Large intestine (tissue), 3 donors: ENCODE results near the gene PCDHA8. TPM values are rescaled to one million over a fixed set of nuclear protein-coding genes. Genes with fewer than 3 reads are reported as not detected.
A peak's percentile ranks its signal among the peaks of the same experiment; 100 is the strongest.

ENCODE experiments used
- DNase-seq, 2 donors: peaks; one replicate each; pipeline versions ENCODE4 v3.0.0 to v3.0.0-alpha.2; 2013
- H3K27ac ChIP-seq: one replicate; pipeline ENCODE4 v1.5.1; 2013; ENCODE audit warnings: low read length
- H3K27me3 ChIP-seq: 2 replicates; pipeline ENCODE4 v1.6.1; 2013; ENCODE audit warnings: low read length; ENCODE audit not compliant: control insufficient read depth, insufficient read depth
- H3K36me3 ChIP-seq: 2 replicates; pipeline ENCODE4 v1.6.1; 2013; ENCODE audit warnings: low read length; ENCODE audit not compliant: control insufficient read depth, insufficient read depth
- H3K4me1 ChIP-seq: one replicate; pipeline ENCODE4 v1.6.1; 2013; ENCODE audit warnings: low read length; ENCODE audit not compliant: control insufficient read depth, insufficient read depth
- H3K4me3 ChIP-seq: one replicate; pipeline ENCODE4 v1.5.1; 2013; ENCODE audit warnings: low read length
- H3K9me3 ChIP-seq: one replicate; pipeline ENCODE4 v1.6.1; 2013; ENCODE audit warnings: mild to moderate bottlenecking, low read depth, low read length, moderate library complexity; ENCODE audit not compliant: control insufficient read depth
- WGBS: methylation state at CpG from one replicate; pipeline ENCODE4 v1.1.5; 2013; ENCODE audit warnings: low lambda C conversion rate; ENCODE audit not compliant: insufficient coverage; 5-methylcytosine and 5-hydroxymethylcytosine counted together
- polyA plus RNA-seq: library from polyadenylated mRNA; unstranded; fragments of 120-200 nt; gene quantifications from one replicate; pipeline ENCODE4 v1.2.1, GENCODE V29; 2013

Gene PCDHA8
- polyA plus RNA-seq, 1 donor = 0.43 TPM

DNA sequence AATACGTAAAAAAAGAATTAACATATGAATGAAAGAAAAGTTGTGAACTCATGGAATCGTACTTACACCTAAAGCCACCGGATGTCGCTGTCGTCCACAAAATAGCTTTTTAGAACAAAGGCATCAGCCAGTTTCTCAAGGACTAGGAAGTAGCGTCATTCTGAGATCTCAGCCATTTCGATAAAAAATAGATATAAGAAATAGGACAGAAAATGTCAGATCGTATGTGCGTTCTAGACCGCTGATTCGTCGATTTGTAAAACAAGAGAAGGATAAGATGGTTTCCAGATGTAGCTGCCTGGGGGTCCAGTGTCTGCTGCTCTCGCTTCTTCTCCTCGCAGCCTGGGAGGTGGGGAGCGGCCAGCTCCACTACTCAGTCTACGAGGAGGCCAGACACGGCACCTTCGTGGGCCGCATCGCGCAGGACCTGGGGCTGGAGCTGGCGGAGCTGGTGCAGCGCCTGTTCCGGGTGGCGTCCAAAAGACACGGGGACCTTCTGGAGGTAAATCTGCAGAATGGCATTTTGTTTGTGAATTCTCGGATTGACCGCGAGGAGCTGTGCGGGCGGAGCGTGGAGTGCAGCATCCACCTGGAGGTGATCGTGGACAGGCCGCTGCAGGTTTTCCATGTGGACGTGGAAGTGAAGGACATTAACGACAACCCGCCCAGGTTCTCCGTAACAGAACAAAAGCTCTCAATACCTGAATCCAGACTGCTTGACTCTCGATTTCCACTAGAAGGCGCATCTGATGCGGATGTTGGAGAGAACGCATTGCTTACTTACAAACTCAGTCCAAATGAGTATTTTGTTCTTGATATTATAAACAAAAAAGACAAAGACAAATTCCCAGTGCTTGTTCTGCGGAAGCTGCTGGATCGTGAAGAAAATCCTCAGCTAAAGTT lies 15.0 kb downstream of the PCDHA8 start, which contains the start of gene PCDHA10:
Gene PCDHA10 (plus strand): TSS at position 126 of the 903 bp plus-strand sequence. CDS start 152 bp downstream, at position 278.
- H3K27ac ChIP-seq = no peak within 1 kb of the TSS
- H3K4me3 ChIP-seq = no peak within 1 kb of the TSS
- H3K9me3 ChIP-seq = peaks cover 22% of the 10 kb centered on the region
- DNase-seq = peak in 1 of 2 donors; percentile 1
- no peaks in the 10 kb centered on the region for H3K36me3 ChIP-seq
- WGBS = 20% methylated on average over 9 of the region's 44 CpGs
- no peaks in the 10 kb centered on the region for H3K27me3 ChIP-seq
- no peaks in the 10 kb centered on the region for H3K4me1 ChIP-seq

DNA sequence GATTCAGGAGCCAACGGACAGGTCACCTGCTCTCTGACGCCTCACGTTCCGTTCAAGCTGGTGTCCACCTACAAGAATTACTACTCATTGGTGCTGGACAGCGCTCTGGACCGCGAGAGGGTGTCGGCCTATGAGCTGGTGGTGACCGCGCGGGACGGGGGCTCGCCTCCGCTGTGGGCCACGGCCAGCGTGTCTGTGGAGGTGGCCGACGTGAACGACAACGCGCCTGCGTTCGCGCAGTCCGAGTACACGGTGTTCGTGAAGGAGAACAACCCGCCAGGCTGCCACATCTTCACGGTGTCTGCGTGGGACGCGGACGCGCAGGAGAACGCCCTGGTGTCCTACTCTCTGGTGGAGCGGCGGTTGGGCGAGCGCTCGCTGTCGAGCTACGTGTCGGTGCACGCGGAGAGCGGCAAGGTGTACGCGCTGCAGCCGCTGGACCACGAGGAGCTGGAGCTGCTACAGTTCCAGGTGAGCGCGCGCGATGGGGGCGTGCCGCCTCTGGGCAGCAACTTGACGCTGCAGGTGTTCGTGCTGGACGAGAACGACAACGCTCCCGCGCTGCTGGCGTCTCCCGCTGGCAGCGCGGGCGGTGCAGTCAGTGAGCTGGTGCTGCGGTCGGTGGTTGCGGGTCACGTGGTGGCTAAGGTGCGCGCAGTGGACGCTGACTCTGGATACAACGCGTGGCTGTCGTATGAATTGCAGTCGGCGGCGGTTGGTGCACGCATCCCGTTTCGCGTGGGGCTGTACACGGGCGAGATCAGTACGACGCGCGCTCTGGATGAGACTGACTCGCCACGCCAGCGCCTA lies 16.4 kb downstream of the PCDHA8 start:
- H3K27ac ChIP-seq = no peak overlapping the region
- no CpG with 5 or more reads among the region's 94 CpGs for WGBS
- H3K4me3 ChIP-seq = no peak overlapping the region
- no peaks in the 10 kb centered on the region for H3K4me1 ChIP-seq
- H3K9me3 ChIP-seq = peaks cover 25% of the 10 kb centered on the region
- no peaks in the 10 kb centered on the region for H3K36me3 ChIP-seq
- DNase-seq = no peak
- H3K27me3 ChIP-seq = no peaks in the 10 kb centered on the region

DNA sequence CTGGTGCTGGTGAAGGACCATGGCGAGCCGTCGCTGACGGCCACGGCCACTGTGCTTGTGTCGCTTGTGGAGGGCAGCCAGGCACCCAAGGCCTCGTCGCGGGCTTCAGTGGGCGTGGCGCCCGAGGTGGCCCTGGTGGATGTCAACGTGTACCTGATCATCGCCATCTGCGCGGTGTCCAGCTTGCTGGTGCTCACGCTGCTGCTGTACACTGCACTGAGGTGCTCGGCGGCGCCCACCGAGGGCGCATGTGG lies 16.9 kb downstream of the PCDHA8 start:
- DNase-seq = no peak
- WGBS = no CpG with 5 or more reads among the region's 22 CpGs
- no peak overlapping the region for H3K4me3 ChIP-seq
- peaks cover 30% of the 10 kb centered on the region for H3K9me3 ChIP-seq
- H3K27ac ChIP-seq = no peak overlapping the region
- no peaks in the 10 kb centered on the region for H3K27me3 ChIP-seq
- no peaks in the 10 kb centered on the region for H3K36me3 ChIP-seq
- no peaks in the 10 kb centered on the region for H3K4me1 ChIP-seq

DNA sequence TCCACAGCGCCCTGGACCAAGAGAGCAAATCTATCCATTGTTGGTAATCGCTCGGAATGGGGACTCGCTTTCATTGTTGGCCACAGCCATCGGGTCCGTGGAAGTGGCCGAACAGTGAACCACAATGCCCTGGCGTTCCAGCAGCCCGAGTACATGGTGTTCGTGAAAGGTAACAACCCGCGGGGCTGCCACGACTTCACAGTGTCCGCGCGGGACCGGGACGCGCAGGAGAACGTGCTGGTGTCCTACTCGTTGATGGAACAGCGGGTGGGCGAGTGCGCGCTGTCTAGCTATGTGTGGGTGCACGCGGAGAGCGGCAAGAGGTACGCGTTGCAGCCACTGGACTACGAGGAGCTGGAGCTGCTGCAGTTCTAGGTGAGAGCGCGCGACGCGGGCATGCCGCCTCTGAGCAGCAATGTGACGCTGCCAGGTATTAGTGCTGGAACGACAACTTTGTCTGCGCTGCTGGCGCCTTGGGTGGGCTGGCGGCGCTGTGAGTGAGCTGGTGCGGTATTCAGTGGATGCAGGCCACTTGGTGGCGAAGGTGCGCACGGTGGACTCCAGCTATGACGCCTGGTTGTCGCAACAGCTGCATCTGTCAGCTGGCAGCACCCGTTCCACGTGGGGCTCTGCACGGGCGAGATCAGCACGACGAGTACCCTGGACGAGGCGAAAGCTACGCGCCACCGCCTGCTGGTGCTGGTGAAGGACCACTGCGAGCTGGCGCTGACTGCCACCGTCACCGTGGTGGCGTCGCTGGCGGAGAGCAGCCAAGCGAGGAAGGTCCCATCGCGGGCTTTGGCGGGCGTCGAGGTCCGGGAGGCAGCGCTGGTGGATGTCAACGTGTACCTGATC lies 21.7 kb downstream of the PCDHA8 start:
- H3K9me3 ChIP-seq = peaks cover 25% of the 10 kb centered on the region
- H3K27me3 ChIP-seq = no peaks in the 10 kb centered on the region
- no peaks in the 10 kb centered on the region for H3K36me3 ChIP-seq
- H3K27ac ChIP-seq = no peak overlapping the region
- no peaks in the 10 kb centered on the region for H3K4me1 ChIP-seq
- H3K4me3 ChIP-seq = no peak overlapping the region
- no peak for DNase-seq
- WGBS = no CpG with 5 or more reads among the region's 76 CpGs

DNA sequence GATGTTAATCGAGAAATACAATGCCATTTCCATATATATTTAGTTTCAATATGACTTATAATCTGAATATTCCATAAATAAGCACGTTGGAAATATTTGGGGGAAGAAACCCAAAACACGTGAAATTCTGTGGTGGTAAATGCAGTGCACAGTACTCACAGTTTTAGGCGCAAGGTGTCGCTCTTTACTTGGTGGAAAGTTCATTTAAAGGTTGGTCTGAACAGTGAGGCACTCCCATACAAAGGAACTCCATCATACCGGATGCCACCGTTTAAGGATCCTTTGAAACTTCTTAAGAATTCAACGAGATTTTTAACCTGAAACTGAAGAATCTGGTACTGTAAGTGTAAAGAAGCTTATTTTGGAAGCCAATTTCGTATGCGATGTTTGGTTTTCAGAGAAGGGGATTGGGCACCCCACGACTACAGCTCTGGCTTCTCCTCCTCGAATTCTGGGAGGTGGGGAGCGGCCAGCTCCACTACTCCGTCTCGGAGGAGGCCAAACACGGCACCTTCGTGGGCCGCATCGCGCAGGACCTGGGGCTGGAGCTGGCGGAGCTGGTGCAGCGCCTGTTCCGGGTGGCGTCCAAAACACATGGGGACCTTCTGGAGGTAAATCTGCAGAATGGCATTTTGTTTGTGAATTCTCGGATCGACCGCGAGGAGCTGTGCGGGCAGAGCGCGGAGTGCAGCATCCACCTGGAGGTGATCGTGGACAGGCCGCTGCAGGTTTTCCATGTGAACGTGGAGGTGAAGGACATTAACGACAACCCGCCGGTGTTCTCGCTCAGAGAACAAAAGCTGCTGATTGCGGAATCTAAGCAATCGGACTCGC lies 28.0 kb downstream of the PCDHA8 start, which contains the start of gene PCDHA11:
Gene PCDHA11 (plus strand): TSS at position 237 of the 834 bp plus-strand sequence. CDS start 147 bp downstream, at position 384.
- peaks cover 23% of the 10 kb centered on the region for H3K9me3 ChIP-seq
- peaks cover 6% of the 10 kb centered on the region for H3K27me3 ChIP-seq
- no peak for DNase-seq
- H3K4me1 ChIP-seq = no peaks in the 10 kb centered on the region
- no peaks in the 10 kb centered on the region for H3K36me3 ChIP-seq
- H3K4me3 ChIP-seq = no peak within 1 kb of the TSS
- WGBS = 11% methylated on average over 1 of the region's 41 CpGs
- H3K27ac ChIP-seq = no peak within 1 kb of the TSS

DNA sequence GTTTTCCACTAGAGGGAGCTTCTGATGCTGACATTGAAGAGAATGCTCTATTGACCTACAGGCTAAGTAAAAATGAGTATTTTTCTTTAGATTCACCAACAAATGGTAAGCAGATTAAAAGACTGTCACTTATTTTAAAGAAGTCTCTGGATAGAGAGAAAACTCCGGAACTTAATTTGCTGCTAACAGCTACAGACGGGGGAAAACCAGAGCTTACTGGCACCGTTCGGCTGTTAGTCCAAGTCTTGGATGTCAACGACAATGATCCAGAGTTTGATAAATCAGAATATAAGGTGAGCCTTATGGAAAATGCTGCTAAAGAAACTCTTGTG lies 28.5 kb downstream of the PCDHA8 start:
- H3K4me1 ChIP-seq = no peaks in the 10 kb centered on the region
- no peak for DNase-seq
- H3K4me3 ChIP-seq = no peak overlapping the region
- H3K27ac ChIP-seq = no peak overlapping the region
- WGBS = 10% methylated on average over 2 of the region's 5 CpGs
- H3K9me3 ChIP-seq = peaks cover 23% of the 10 kb centered on the region
- H3K36me3 ChIP-seq = no peaks in the 10 kb centered on the region
- H3K27me3 ChIP-seq = peaks cover 6% of the 10 kb centered on the region

- Histone ChIP-seq H3K4me3 (no peak overlapping the region), H3K36me3 (no peaks in the 10 kb centered on the region), H3K27ac (no peak overlapping the region), H3K9me3 (peaks cover 26% of the 10 kb centered on the region), H3K27me3 (peaks cover 10% of the 10 kb centered on the region), H3K4me1 (no peaks in the 10 kb centered on the region)
- no peak for DNase-seq
- WGBS = no CpG with 5 or more reads among the region's 114 CpGs
Measured at GRCh38 chr5:140870221-140871201, 29.5 kb downstream of the PCDHA8 start.

GRCh38 chr5:140875085-140876065 lies 34.4 kb downstream of the PCDHA8 start, which contains the start of gene PCDHA12:
Gene PCDHA12 (plus strand): TSS chr5:140875308. CDS start chr5:140875473, 165 bp downstream.
- H3K4me3 ChIP-seq = no peak within 1 kb of the TSS
- no peak within 1 kb of the TSS for H3K27ac ChIP-seq
- peaks cover 13% of the 10 kb centered on the region for H3K27me3 ChIP-seq
- no peaks in the 10 kb centered on the region for H3K4me1 ChIP-seq
- 33% methylated on average over 6 of the region's 47 CpGs for WGBS
- H3K36me3 ChIP-seq = no peaks in the 10 kb centered on the region
- peaks cover 37% of the 10 kb centered on the region for H3K9me3 ChIP-seq
- DNase-seq = no peak
